ENCODE results near the gene KMT2C. TPM values are rescaled to one million over a fixed set of nuclear protein-coding genes. Genes with fewer than 3 reads are reported as not detected.

The KMT2C gene
- total and polyA plus RNA-seq, 10 of the 15 experiments (the other 5 are each of a cell fraction or from before 2014, with no cell fraction given), result 3.3 to 45.2 (median 19.2) TPM

DNA sequence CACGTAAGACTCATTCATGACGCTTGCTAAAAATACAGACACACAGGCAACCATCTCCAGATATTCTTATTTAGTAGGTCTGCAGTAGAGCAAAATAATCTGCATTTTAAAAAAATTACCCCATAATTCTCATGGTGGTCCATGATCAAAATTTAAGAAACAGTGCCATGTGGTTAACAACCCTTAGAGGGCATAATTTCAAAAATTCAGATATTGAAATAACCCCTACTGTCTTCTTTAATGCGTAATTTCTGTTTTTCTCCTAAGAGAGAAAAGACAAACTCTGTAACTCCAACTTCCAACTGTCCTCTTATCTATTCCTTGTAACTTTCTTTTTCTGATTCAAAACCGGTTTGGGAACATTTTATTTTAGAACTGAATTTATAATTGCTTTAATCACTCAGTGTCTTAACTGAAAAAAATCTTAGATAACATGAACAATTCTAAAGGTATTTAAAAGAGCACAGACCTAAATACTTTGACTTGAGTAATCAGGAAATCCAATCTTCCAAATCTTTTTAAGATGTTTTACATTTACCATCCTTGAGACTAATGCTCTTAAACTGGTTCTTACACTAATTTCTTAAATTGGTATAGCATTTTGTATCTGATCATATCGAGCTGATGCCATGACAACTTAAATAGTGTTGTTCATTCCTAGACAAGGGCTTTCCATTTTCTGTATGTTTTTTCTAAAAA, 262.3 kb downstream of the KMT2C start:
- Histone ChIP-seq H3K27ac (ENCODE audit: control insufficient read depth, insufficient read depth) (no peak overlapping the region), H3K36me3 (ENCODE audit: control insufficient read depth in 2 of 2, insufficient read depth in 2 of 2, low read length in 1 of 2) (peaks cover 6 to 25% of the 10 kb centered on the region in 2 experiments), H3K9ac (ENCODE audit: control insufficient read depth, insufficient read depth, low read length) (no peak overlapping the region), H3K9me3 (replicated peaks; ENCODE audit: control insufficient read depth, insufficient read depth, low read length) (no peaks in the 10 kb centered on the region), H3K4me3 (no peak overlapping the region), H2AFZ (ENCODE audit: control insufficient read depth, low read depth, low read length) (no peak overlapping the region), H3K4me1 (ENCODE audit: control insufficient read depth, insufficient read depth, low read length) (peaks cover 14% of the 10 kb centered on the region), H4K20me1 (ENCODE audit: control insufficient read depth, insufficient read depth) (no peaks in the 10 kb centered on the region), H3K4me2 (ENCODE audit: control insufficient read depth, insufficient read depth) (no peak overlapping the region), H3K79me2 (ENCODE audit: control insufficient read depth, insufficient read depth, low read length) (no peaks in the 10 kb centered on the region), H3K27me3 (replicated peaks in 1 of 2; ENCODE audit: control insufficient read depth in 2 of 2, insufficient read depth in 2 of 2, low read length in 1 of 2) (no peaks in the 10 kb centered on the region)
- FAIRE-seq, result no peak
- BruUV-seq (replicated peaks), result no TSS peak
- ATAC-seq, result no peak
- in situ Hi-C loops (cut with MboI) (no loop called here), intact Hi-C loops (cut with micrococcal nuclease; ENCODE audit: unreplicated experiment) (no loop called here)
- SMC1A ChIA-PET (ENCODE audit: uncharacterized antibody, unreplicated experiment), result interaction anchor here (0.8 to 1.6 kb wide), 4 partner anchors 9 to 20 kb away, joined by 3 read pairs; no protein-coding TSS in a partner anchor
- POLR2A ChIA-PET, result no interaction called here
- 95% methylated on average over 5 of the region's 5 CpGs for WGBS (ENCODE audit: insufficient coverage, insufficient replicate concordance, low lambda C conversion rate, missing lambda C conversion rate)
- DNase-seq (ENCODE audit: low read depth, low spot score), result no peak
- RAD21 ChIA-PET (ENCODE audit: unreplicated experiment), result no interaction called here
- CTCF ChIA-PET, result no interaction called here
- TF ChIP-seq, protein P1, sequence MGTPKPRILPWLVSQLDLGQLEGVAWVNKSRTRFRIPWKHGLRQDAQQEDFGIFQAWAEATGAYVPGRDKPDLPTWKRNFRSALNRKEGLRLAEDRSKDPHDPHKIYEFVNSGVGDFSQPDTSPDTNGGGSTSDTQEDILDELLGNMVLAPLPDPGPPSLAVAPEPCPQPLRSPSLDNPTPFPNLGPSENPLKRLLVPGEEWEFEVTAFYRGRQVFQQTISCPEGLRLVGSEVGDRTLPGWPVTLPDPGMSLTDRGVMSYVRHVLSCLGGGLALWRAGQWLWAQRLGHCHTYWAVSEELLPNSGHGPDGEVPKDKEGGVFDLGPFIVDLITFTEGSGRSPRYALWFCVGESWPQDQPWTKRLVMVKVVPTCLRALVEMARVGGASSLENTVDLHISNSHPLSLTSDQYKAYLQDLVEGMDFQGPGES (IDR thresholded peaks at IDR 0.05), result no peak
- no peak for TF ChIP-seq NFXL1 (IDR thresholded peaks at IDR 0.05; ENCODE audit: borderline replicate concordance)
- TF ChIP-seq MXI1 (IDR thresholded peaks at IDR 0.05; ENCODE audit: low read depth, low read length), result no peak
- TF ChIP-seq NR2C2 (IDR thresholded peaks at IDR 0.05; ENCODE audit: borderline replicate concordance, control insufficient read depth, insufficient read length, low read depth), result no peak
- TF ChIP-seq, protein P2, sequence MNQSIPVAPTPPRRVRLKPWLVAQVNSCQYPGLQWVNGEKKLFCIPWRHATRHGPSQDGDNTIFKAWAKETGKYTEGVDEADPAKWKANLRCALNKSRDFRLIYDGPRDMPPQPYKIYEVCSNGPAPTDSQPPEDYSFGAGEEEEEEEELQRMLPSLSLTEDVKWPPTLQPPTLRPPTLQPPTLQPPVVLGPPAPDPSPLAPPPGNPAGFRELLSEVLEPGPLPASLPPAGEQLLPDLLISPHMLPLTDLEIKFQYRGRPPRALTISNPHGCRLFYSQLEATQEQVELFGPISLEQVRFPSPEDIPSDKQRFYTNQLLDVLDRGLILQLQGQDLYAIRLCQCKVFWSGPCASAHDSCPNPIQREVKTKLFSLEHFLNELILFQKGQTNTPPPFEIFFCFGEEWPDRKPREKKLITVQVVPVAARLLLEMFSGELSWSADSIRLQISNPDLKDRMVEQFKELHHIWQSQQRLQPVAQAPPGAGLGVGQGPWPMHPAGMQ (IDR thresholded peaks at IDR 0.05; ENCODE audit: borderline replicate concordance), result no peak
- TF ChIP-seq POU2F2 (IDR thresholded peaks at IDR 0.05; ENCODE audit: borderline replicate concordance, low read depth, low read length), result no peak
- TF ChIP-seq, protein P3, sequence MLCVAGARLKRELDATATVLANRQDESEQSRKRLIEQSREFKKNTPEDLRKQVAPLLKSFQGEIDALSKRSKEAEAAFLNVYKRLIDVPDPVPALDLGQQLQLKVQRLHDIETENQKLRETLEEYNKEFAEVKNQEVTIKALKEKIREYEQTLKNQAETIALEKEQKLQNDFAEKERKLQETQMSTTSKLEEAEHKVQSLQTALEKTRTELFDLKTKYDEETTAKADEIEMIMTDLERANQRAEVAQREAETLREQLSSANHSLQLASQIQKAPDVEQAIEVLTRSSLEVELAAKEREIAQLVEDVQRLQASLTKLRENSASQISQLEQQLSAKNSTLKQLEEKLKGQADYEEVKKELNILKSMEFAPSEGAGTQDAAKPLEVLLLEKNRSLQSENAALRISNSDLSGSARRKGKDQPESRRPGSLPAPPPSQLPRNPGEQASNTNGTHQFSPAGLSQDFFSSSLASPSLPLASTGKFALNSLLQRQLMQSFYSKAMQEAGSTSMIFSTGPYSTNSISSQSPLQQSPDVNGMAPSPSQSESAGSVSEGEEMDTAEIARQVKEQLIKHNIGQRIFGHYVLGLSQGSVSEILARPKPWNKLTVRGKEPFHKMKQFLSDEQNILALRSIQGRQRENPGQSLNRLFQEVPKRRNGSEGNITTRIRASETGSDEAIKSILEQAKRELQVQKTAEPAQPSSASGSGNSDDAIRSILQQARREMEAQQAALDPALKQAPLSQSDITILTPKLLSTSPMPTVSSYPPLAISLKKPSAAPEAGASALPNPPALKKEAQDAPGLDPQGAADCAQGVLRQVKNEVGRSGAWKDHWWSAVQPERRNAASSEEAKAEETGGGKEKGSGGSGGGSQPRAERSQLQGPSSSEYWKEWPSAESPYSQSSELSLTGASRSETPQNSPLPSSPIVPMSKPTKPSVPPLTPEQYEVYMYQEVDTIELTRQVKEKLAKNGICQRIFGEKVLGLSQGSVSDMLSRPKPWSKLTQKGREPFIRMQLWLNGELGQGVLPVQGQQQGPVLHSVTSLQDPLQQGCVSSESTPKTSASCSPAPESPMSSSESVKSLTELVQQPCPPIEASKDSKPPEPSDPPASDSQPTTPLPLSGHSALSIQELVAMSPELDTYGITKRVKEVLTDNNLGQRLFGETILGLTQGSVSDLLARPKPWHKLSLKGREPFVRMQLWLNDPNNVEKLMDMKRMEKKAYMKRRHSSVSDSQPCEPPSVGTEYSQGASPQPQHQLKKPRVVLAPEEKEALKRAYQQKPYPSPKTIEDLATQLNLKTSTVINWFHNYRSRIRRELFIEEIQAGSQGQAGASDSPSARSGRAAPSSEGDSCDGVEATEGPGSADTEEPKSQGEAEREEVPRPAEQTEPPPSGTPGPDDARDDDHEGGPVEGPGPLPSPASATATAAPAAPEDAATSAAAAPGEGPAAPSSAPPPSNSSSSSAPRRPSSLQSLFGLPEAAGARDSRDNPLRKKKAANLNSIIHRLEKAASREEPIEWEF (IDR thresholded peaks at IDR 0.05; ENCODE audit: insufficient replicate concordance, low read depth, low read length), result no peak
- no peak for TF ChIP-seq RAD21 (IDR thresholded peaks at IDR 0.05; ENCODE audit: insufficient read depth, low read depth, low read length)
- no peak for TF ChIP-seq RB1 (IDR thresholded peaks at IDR 0.05; ENCODE audit: borderline replicate concordance)
- TF ChIP-seq PAX5 (IDR thresholded peaks at IDR 0.05; ENCODE audit: borderline replicate concordance, low read depth, low read length), result no peak
- no peak for TF ChIP-seq FOXK2 (IDR thresholded peaks at IDR 0.05)
- TF ChIP-seq, protein P4, sequence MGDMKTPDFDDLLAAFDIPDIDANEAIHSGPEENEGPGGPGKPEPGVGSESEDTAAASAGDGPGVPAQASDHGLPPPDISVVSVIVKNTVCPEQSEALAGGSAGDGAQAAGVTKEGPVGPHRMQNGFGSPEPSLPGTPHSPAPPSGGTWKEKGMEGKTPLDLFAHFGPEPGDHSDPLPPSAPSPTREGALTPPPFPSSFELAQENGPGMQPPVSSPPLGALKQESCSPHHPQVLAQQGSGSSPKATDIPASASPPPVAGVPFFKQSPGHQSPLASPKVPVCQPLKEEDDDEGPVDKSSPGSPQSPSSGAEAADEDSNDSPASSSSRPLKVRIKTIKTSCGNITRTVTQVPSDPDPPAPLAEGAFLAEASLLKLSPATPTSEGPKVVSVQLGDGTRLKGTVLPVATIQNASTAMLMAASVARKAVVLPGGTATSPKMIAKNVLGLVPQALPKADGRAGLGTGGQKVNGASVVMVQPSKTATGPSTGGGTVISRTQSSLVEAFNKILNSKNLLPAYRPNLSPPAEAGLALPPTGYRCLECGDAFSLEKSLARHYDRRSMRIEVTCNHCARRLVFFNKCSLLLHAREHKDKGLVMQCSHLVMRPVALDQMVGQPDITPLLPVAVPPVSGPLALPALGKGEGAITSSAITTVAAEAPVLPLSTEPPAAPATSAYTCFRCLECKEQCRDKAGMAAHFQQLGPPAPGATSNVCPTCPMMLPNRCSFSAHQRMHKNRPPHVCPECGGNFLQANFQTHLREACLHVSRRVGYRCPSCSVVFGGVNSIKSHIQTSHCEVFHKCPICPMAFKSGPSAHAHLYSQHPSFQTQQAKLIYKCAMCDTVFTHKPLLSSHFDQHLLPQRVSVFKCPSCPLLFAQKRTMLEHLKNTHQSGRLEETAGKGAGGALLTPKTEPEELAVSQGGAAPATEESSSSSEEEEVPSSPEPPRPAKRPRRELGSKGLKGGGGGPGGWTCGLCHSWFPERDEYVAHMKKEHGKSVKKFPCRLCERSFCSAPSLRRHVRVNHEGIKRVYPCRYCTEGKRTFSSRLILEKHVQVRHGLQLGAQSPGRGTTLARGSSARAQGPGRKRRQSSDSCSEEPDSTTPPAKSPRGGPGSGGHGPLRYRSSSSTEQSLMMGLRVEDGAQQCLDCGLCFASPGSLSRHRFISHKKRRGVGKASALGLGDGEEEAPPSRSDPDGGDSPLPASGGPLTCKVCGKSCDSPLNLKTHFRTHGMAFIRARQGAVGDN (IDR thresholded peaks at IDR 0.05), result no peak

Data from GM12878 (cell line).